ENCODE measurements around the gene IFITM10.

DNA sequence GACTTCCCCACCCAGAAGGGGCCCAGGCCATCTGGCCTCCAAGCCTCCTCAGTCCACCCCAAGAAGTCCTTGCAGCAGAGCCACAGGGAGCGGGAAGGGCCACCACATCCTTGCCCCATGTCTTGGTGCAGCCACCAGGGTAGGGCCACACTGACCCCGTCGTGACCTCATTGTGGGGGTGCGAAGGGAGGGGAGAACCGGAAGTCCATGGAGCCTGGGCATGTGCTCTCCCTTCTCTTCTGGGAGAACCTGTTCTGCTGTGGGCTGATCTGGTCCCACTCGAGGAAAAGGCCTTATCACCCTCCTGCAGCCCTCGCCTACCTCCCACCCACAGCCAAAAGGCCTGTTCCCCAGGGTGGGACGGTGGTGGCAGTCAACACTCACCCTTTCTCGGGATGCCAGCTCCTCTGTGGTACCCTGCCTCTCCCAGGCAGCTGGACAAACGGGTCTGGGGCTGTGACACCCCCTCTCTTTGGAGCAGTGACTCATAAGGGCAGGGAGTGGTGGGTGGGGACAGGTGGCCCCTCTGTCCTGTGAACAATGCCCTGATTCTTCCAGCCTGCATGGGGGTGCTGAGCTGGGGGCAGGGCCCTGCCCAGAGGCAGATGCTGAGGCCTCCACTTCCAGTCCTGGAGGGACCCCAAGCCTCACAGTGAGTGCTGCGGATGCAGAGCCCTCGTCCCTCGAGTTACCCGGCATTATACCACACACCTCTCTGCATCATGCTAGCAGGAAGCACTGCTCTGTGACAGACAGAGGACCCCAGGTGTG, 27.9 kb upstream of the IFITM10 start:
- TF ChIP-seq CTCF (conservative IDR thresholded peaks at IDR 0.05; ENCODE audit: low read depth, low read length) = no peak
- TF ChIP-seq EZH2 (IDR thresholded peaks at IDR 0.05; ENCODE audit: borderline replicate concordance, low read depth, low read length, poor library complexity, severe bottlenecking) = no peak

All from A673 (cell line).